ENCODE results near the gene ANKRD61.

DNA sequence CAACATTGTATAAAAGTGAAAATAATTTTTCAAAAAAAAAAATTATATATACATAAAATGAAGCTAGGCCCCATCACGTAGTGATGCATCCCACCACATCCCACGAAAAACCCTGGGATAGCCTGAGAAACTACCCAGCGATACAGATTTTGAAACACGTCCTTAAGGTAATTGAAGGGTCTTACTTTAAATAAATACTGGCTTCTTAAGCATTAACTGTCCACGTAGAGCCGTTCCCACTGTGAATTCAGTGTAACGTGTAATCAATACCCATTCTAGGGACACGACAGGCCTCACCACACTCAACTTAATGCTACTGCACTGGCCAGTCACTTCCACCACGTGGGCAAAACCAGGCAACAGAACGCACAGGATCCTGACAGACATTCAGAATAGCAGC lies 4.0 kb downstream of the ANKRD61 start:
- TF ChIP-seq, protein P1, sequence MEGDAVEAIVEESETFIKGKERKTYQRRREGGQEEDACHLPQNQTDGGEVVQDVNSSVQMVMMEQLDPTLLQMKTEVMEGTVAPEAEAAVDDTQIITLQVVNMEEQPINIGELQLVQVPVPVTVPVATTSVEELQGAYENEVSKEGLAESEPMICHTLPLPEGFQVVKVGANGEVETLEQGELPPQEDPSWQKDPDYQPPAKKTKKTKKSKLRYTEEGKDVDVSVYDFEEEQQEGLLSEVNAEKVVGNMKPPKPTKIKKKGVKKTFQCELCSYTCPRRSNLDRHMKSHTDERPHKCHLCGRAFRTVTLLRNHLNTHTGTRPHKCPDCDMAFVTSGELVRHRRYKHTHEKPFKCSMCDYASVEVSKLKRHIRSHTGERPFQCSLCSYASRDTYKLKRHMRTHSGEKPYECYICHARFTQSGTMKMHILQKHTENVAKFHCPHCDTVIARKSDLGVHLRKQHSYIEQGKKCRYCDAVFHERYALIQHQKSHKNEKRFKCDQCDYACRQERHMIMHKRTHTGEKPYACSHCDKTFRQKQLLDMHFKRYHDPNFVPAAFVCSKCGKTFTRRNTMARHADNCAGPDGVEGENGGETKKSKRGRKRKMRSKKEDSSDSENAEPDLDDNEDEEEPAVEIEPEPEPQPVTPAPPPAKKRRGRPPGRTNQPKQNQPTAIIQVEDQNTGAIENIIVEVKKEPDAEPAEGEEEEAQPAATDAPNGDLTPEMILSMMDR (IDR thresholded peaks at IDR 0.05; ENCODE audit: low read depth, low read length, poor library complexity, severe bottlenecking) = no peak
- no peak for TF ChIP-seq EZH2phosphoT487 (IDR thresholded peaks at IDR 0.05; ENCODE audit: borderline replicate concordance, low read length)

All from DOHH2 (cell line).